ENCODE data around the gene KRTAP10-3. TPM values are rescaled to one million over a fixed set of nuclear protein-coding genes. Genes with fewer than 3 reads are reported as not detected.

KRTAP10-3 gene
- total and polyA plus RNA-seq, 9 of the 15 experiments (the other 6 are each of a cell fraction or from before 2014, with no cell fraction given) = not detected

DNA sequence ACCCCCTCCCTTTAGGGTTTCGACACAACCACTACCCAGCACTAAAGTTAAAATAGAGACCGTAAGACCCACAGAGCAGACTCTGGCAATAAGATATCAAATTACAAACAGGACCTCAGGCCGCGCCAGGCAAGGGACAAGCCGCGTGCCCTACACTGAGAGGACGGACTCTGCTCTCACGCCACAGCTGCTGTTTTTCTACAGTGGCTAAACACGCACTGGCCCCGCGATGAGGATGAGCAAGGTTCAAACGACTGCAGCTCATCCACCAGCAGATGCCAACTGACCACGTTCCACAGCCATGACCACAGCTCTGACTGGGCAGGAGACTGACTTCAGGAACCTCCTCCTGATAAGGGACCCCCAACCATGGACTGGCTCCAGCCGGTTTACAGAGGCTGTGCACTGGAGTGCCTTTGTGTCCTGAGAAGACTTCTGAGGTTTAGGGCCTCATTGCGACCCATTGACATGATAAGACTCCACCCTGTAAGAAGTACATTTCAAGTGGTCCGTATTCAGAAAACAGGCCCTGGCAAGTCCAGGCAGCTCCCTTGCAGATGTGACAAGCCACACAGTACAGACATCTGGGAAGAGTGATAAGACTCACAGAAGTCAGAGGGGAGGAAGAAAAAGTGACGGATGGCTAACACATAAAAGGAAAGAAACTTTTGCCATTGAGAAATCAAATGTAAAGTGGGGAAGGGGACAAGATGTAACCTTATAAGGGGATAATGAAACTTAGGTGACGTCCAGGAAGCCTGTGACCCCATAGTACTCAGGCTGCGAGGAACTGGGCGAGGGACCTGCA is 35.2 kb upstream of the KRTAP10-3 start (continued):
- TF ChIP-seq, protein P1, sequence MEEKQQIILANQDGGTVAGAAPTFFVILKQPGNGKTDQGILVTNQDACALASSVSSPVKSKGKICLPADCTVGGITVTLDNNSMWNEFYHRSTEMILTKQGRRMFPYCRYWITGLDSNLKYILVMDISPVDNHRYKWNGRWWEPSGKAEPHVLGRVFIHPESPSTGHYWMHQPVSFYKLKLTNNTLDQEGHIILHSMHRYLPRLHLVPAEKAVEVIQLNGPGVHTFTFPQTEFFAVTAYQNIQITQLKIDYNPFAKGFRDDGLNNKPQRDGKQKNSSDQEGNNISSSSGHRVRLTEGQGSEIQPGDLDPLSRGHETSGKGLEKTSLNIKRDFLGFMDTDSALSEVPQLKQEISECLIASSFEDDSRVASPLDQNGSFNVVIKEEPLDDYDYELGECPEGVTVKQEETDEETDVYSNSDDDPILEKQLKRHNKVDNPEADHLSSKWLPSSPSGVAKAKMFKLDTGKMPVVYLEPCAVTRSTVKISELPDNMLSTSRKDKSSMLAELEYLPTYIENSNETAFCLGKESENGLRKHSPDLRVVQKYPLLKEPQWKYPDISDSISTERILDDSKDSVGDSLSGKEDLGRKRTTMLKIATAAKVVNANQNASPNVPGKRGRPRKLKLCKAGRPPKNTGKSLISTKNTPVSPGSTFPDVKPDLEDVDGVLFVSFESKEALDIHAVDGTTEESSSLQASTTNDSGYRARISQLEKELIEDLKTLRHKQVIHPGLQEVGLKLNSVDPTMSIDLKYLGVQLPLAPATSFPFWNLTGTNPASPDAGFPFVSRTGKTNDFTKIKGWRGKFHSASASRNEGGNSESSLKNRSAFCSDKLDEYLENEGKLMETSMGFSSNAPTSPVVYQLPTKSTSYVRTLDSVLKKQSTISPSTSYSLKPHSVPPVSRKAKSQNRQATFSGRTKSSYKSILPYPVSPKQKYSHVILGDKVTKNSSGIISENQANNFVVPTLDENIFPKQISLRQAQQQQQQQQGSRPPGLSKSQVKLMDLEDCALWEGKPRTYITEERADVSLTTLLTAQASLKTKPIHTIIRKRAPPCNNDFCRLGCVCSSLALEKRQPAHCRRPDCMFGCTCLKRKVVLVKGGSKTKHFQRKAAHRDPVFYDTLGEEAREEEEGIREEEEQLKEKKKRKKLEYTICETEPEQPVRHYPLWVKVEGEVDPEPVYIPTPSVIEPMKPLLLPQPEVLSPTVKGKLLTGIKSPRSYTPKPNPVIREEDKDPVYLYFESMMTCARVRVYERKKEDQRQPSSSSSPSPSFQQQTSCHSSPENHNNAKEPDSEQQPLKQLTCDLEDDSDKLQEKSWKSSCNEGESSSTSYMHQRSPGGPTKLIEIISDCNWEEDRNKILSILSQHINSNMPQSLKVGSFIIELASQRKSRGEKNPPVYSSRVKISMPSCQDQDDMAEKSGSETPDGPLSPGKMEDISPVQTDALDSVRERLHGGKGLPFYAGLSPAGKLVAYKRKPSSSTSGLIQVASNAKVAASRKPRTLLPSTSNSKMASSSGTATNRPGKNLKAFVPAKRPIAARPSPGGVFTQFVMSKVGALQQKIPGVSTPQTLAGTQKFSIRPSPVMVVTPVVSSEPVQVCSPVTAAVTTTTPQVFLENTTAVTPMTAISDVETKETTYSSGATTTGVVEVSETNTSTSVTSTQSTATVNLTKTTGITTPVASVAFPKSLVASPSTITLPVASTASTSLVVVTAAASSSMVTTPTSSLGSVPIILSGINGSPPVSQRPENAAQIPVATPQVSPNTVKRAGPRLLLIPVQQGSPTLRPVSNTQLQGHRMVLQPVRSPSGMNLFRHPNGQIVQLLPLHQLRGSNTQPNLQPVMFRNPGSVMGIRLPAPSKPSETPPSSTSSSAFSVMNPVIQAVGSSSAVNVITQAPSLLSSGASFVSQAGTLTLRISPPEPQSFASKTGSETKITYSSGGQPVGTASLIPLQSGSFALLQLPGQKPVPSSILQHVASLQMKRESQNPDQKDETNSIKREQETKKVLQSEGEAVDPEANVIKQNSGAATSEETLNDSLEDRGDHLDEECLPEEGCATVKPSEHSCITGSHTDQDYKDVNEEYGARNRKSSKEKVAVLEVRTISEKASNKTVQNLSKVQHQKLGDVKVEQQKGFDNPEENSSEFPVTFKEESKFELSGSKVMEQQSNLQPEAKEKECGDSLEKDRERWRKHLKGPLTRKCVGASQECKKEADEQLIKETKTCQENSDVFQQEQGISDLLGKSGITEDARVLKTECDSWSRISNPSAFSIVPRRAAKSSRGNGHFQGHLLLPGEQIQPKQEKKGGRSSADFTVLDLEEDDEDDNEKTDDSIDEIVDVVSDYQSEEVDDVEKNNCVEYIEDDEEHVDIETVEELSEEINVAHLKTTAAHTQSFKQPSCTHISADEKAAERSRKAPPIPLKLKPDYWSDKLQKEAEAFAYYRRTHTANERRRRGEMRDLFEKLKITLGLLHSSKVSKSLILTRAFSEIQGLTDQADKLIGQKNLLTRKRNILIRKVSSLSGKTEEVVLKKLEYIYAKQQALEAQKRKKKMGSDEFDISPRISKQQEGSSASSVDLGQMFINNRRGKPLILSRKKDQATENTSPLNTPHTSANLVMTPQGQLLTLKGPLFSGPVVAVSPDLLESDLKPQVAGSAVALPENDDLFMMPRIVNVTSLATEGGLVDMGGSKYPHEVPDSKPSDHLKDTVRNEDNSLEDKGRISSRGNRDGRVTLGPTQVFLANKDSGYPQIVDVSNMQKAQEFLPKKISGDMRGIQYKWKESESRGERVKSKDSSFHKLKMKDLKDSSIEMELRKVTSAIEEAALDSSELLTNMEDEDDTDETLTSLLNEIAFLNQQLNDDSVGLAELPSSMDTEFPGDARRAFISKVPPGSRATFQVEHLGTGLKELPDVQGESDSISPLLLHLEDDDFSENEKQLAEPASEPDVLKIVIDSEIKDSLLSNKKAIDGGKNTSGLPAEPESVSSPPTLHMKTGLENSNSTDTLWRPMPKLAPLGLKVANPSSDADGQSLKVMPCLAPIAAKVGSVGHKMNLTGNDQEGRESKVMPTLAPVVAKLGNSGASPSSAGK (IDR thresholded peaks at IDR 0.05) = peak; percentile 93
- TF ChIP-seq, protein P2, sequence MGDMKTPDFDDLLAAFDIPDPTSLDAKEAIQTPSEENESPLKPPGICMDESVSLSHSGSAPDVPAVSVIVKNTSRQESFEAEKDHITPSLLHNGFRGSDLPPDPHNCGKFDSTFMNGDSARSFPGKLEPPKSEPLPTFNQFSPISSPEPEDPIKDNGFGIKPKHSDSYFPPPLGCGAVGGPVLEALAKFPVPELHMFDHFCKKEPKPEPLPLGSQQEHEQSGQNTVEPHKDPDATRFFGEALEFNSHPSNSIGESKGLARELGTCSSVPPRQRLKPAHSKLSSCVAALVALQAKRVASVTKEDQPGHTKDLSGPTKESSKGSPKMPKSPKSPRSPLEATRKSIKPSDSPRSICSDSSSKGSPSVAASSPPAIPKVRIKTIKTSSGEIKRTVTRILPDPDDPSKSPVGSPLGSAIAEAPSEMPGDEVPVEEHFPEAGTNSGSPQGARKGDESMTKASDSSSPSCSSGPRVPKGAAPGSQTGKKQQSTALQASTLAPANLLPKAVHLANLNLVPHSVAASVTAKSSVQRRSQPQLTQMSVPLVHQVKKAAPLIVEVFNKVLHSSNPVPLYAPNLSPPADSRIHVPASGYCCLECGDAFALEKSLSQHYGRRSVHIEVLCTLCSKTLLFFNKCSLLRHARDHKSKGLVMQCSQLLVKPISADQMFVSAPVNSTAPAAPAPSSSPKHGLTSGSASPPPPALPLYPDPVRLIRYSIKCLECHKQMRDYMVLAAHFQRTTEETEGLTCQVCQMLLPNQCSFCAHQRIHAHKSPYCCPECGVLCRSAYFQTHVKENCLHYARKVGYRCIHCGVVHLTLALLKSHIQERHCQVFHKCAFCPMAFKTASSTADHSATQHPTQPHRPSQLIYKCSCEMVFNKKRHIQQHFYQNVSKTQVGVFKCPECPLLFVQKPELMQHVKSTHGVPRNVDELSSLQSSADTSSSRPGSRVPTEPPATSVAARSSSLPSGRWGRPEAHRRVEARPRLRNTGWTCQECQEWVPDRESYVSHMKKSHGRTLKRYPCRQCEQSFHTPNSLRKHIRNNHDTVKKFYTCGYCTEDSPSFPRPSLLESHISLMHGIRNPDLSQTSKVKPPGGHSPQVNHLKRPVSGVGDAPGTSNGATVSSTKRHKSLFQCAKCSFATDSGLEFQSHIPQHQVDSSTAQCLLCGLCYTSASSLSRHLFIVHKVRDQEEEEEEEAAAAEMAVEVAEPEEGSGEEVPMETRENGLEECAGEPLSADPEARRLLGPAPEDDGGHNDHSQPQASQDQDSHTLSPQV (IDR thresholded peaks at IDR 0.05) = peak; percentile 91
- TF ChIP-seq NCOA1 (IDR thresholded peaks at IDR 0.05; ENCODE audit: low read depth) (peak; percentile 91), CHD1 (IDR thresholded peaks at IDR 0.05; ENCODE audit: low read length) (no peak), FOXK2 (conservative IDR thresholded peaks at IDR 0.05 in 1 of 2, IDR thresholded peaks at IDR 0.05 in 1 of 2; ENCODE audit: low read depth in 2 of 2) (peak; percentile 10 to 59; a peak in 2 of 4 replicates), HDAC2 (IDR thresholded peaks at IDR 0.05) (peak; percentile 75), SP1 (CRISPR knock-in tag; IDR thresholded peaks at IDR 0.05) (no peak), ZNF184 (CRISPR knock-in tag; IDR thresholded peaks at IDR 0.05) (no peak), FOSL1 (tag; conservative IDR thresholded peaks at IDR 0.05) (peak; percentile 73)
- TF ChIP-seq, protein P3, sequence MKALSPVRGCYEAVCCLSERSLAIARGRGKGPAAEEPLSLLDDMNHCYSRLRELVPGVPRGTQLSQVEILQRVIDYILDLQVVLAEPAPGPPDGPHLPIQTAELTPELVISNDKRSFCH (CRISPR knock-in tag; IDR thresholded peaks at IDR 0.05) = no peak
- TF ChIP-seq, protein P3 (tag; IDR thresholded peaks at IDR 0.05) = peak; percentile 87
